ENCODE results near the gene NEDD9.

Gene NEDD9

GRCh38 chr6:11162262-11162661 is 70.2 kb downstream of the NEDD9 start:
- Histone ChIP-seq H3K9me3 (no peaks in the 10 kb centered on the region), H3K27me3 (no peaks in the 10 kb centered on the region), H3K4me3 (ENCODE audit: low read depth in 1 of 2, low read length in 1 of 2) (no peak overlapping the region), H3K27ac (no peak overlapping the region), H3K36me3 (no peaks in the 10 kb centered on the region), H3K4me1 (ENCODE audit: control insufficient read depth in 1 of 2, insufficient read depth in 1 of 2, low read depth in 1 of 2, low read length in 1 of 2) (no peaks in the 10 kb centered on the region)
- no peak for TF ChIP-seq CTCF (IDR thresholded peaks at IDR 0.05)

GRCh38 chr6:11161031-11161956 is 71.2 kb downstream of the NEDD9 start:
- no peaks in the 10 kb centered on the region for H3K36me3 ChIP-seq
- no peak overlapping the region for H3K4me3 ChIP-seq (ENCODE audit: low read depth in 1 of 2, low read length in 1 of 2)
- H3K9me3 ChIP-seq, result no peaks in the 10 kb centered on the region
- H3K4me1 ChIP-seq (ENCODE audit: control insufficient read depth in 1 of 2, insufficient read depth in 1 of 2, low read depth in 1 of 2, low read length in 1 of 2), result no peaks in the 10 kb centered on the region
- no peak for TF ChIP-seq CTCF (IDR thresholded peaks at IDR 0.05)
- no peaks in the 10 kb centered on the region for H3K27me3 ChIP-seq
- no peak overlapping the region for H3K27ac ChIP-seq

- Histone ChIP-seq H3K27me3 (no peaks in the 10 kb centered on the region), H3K27ac (no peak overlapping the region), H3K4me1 (ENCODE audit: control insufficient read depth in 1 of 2, insufficient read depth in 1 of 2, low read depth in 1 of 2, low read length in 1 of 2) (no peaks in the 10 kb centered on the region)
Observed at GRCh38 chr6:11160199-11160598, 72.3 kb downstream of the NEDD9 start.

GRCh38 chr6:11155589-11155988 is 76.9 kb downstream of the NEDD9 start:
- no peak overlapping the region for H3K27ac ChIP-seq
- H3K4me1 ChIP-seq (ENCODE audit: control insufficient read depth in 1 of 2, insufficient read depth in 1 of 2, low read depth in 1 of 2, low read length in 1 of 2), result no peaks in the 10 kb centered on the region
- no peak for TF ChIP-seq CTCF (IDR thresholded peaks at IDR 0.05)
- H3K4me3 ChIP-seq (ENCODE audit: low read depth in 1 of 2, low read length in 1 of 2), result no peak overlapping the region
- no peaks in the 10 kb centered on the region for H3K9me3 ChIP-seq
- H3K36me3 ChIP-seq, result no peaks in the 10 kb centered on the region
- no peaks in the 10 kb centered on the region for H3K27me3 ChIP-seq

More at GRCh38 chr6:11160199-11160598, 72.3 kb downstream of the NEDD9 start:
- no peaks in the 10 kb centered on the region for H3K36me3 ChIP-seq
- no peaks in the 10 kb centered on the region for H3K9me3 ChIP-seq
- no peak for TF ChIP-seq CTCF (IDR thresholded peaks at IDR 0.05)
- no peak overlapping the region for H3K4me3 ChIP-seq (ENCODE audit: low read depth in 1 of 2, low read length in 1 of 2)

- Histone ChIP-seq H3K9me3 (no peaks in the 10 kb centered on the region), H3K4me3 (ENCODE audit: low read depth in 1 of 2, low read length in 1 of 2) (no peak overlapping the region), H3K27me3 (no peaks in the 10 kb centered on the region), H3K27ac (no peak overlapping the region), H3K36me3 (no peaks in the 10 kb centered on the region), H3K4me1 (ENCODE audit: control insufficient read depth in 1 of 2, insufficient read depth in 1 of 2, low read depth in 1 of 2, low read length in 1 of 2) (no peaks in the 10 kb centered on the region)
- TF ChIP-seq CTCF (IDR thresholded peaks at IDR 0.05), result no peak
Observed at GRCh38 chr6:11153447-11153846, 79.0 kb downstream of the NEDD9 start.
